K562 (cell line): ENCODE data around the gene HECW1. TPM values are rescaled to one million over a fixed set of nuclear protein-coding genes. Genes with fewer than 3 reads are reported as not detected.

Source experiments
- ATAC-seq: fragments of 200-7000 bp; cut with Tn5 transposase; 3 replicates; pipeline ENCODE4 v1.9.1; 2020; ENCODE audit warnings: moderate library complexity
- BruUV-seq: library from RNA; stranded (reverse); fragments of 400-500 nt; replicated peaks from 2 replicates; lab custom pipeline; 2021; lab: Mats Ljungman, UMichigan
- CTCF ChIA-PET: fragments of 300-600 bp; formaldehyde crosslinking; extraction: SDS; loops from one replicate; lab custom pipeline; 2021; ENCODE audit warnings: low intra/inter-chr PET ratio; lab: Yijun Ruan, JAX
- POLR2A ChIA-PET: fragments of 300-600, 350-650 bp; sonication (Branson Sonifier 250); formaldehyde crosslinking; extraction: SDS; loops from one replicate; lab custom pipeline; 2021; ENCODE audit warnings: antibody characterized with exemption, inconsistent platforms; lab: Yijun Ruan, JAX
- DNase-seq, 4 experiments: peaks; one replicate each; pipeline versions ENCODE4 v3.0.0 to v3.0.0-alpha.2; 2011 to 2018; ENCODE audit warnings: low spot score in 3 of 4, mixed read lengths in 3 of 4; ENCODE audit errors: extremely low read depth in 1 of 4
- FAIRE-seq: peaks from 2 replicates; lab custom pipeline; 2011; peaks lifted over from hg19 to GRCh38; lab: Jason Lieb, UNC
- H2AFZ ChIP-seq: 2 replicates; pipeline ENCODE4 v1.6.0; 2011; ENCODE audit warnings: low read depth, low read length, control low read depth, inconsistent platforms
- H3K27ac ChIP-seq: fragments of 200-600 bp; 3 replicates; pipeline ENCODE4 v1.8.0; 2011; ENCODE audit warnings: low read depth, mild to moderate bottlenecking, control low read depth, inconsistent platforms, low read length, moderate library complexity, mixed read lengths; ENCODE audit errors: extremely low read depth
- H3K27me3 ChIP-seq, 2 experiments: fragments of 300-600 bp in 1 of 2; 2 replicates in 1 of 2; 3 replicates in 1 of 2; pipeline versions ENCODE4 v1.6.0 to v1.8.0; 2011; ENCODE audit warnings: inconsistent platforms in 2 of 2, low read length in 2 of 2, mild to moderate bottlenecking in 1 of 2, mixed read lengths in 1 of 2, moderate library complexity in 1 of 2; ENCODE audit not compliant: control insufficient read depth in 2 of 2, insufficient read depth in 2 of 2
- H3K36me3 ChIP-seq: fragments of 300-600 bp; 3 replicates; pipeline ENCODE4 v1.8.0; 2011; ENCODE audit warnings: mild to moderate bottlenecking, low read length, inconsistent platforms; ENCODE audit not compliant: control insufficient read depth, insufficient read depth
- H3K4me1 ChIP-seq, 2 experiments: fragments of 200-600 bp in 1 of 2; replicated peaks in 1 of 2; 2 replicates in 1 of 2; 3 replicates in 1 of 2; pipeline versions ENCODE4 v1.5.1 to v1.8.0; 2011; ENCODE audit warnings: inconsistent platforms in 2 of 2, low read length in 2 of 2, mild to moderate bottlenecking in 1 of 2, mixed read lengths in 1 of 2, moderate library complexity in 1 of 2; ENCODE audit not compliant: control insufficient read depth in 2 of 2, insufficient read depth in 2 of 2
- H3K4me2 ChIP-seq: 2 replicates; pipeline ENCODE4 v1.6.1; 2011; ENCODE audit warnings: low read length, control low read depth, inconsistent platforms, mixed read lengths; ENCODE audit not compliant: insufficient read depth
- H3K4me3 ChIP-seq: fragments of 200-600 bp; sonication (generic), shearing (Covaris generic); 2 replicates; pipeline ENCODE4 v1.5.1; 2016; ENCODE audit warnings: control low read depth, inconsistent platforms
- H3K79me2 ChIP-seq: fragments of 200-600 bp; 3 replicates; pipeline ENCODE4 v1.8.0; 2011; ENCODE audit warnings: low read length, inconsistent platforms; ENCODE audit not compliant: control insufficient read depth, insufficient read depth
- H3K9ac ChIP-seq, 2 experiments: 2 replicates each; pipeline versions ENCODE4 v1.6.0 to v1.6.1; 2011; ENCODE audit warnings: low read depth in 2 of 2, low read length in 2 of 2, control low read depth in 1 of 2, inconsistent platforms in 1 of 2, mild to moderate bottlenecking in 1 of 2, mixed read lengths in 1 of 2; ENCODE audit not compliant: insufficient read depth in 1 of 2
- H3K9me1 ChIP-seq: one replicate; pipeline ENCODE4 v1.6.0; 2011; ENCODE audit warnings: inconsistent platforms, mild to moderate bottlenecking, low read length, moderate library complexity; ENCODE audit not compliant: control insufficient read depth, insufficient read depth
- H3K9me3 ChIP-seq: replicated peaks from 2 replicates; pipeline ENCODE4 v1.5.1; 2011; ENCODE audit warnings: low read depth, low read length, inconsistent platforms; ENCODE audit not compliant: control insufficient read depth, insufficient read depth
- H4K20me1 ChIP-seq: replicated peaks from 2 replicates; pipeline ENCODE4 v1.6.1; 2011; ENCODE audit warnings: low read length, inconsistent platforms, mixed read lengths; ENCODE audit not compliant: control insufficient read depth, insufficient read depth
- ARNT ChIP-seq, 2 experiments: fragments of 450-650 bp; IDR thresholded peaks; 2 replicates each; pipeline ENCODE4 v1.6.1; 2016; ENCODE audit warnings: mild to moderate bottlenecking in 1 of 2
- ASH1L ChIP-seq: fragments of 450-650 bp; IDR thresholded peaks from 2 replicates; pipeline ENCODE4 v1.6.1; 2018; ENCODE audit warnings: borderline replicate concordance, mild to moderate bottlenecking, low read depth; ENCODE audit not compliant: partially characterized antibody
- ATF4 ChIP-seq: fragments of 450-650 bp; formaldehyde crosslinking; IDR thresholded peaks from 2 replicates; pipeline ENCODE4 v1.4.0; 2022; ENCODE audit warnings: mild to moderate bottlenecking, moderate library complexity
- BMI1 ChIP-seq: fragments of 150-350 bp; IDR thresholded peaks from 2 replicates; pipeline ENCODE4 v1.6.1; 2014; ENCODE audit warnings: low read length
- CBFA2T2 ChIP-seq: fragments of 450-650 bp; conservative IDR thresholded peaks from 2 replicates; pipeline ENCODE4 v1.6.1; 2017; ENCODE audit warnings: mild to moderate bottlenecking
- GATA2 ChIP-seq: sonication (generic); formaldehyde crosslinking; IDR thresholded peaks from 2 replicates; pipeline ENCODE4 v1.4.0; 2020; ENCODE audit warnings: mild to moderate bottlenecking, missing genetic modification reagents
- GMEB1 ChIP-seq: fragments of 250-450 bp; sonication (Bioruptor Pico); IDR thresholded peaks from 2 replicates; pipeline ENCODE4 v1.4.0; 2020; ENCODE audit warnings: mild to moderate bottlenecking
- KAT7 ChIP-seq: sonication (generic); formaldehyde crosslinking; IDR thresholded peaks from 2 replicates; pipeline ENCODE4 v1.8.0; 2022; ENCODE audit warnings: missing genetic modification reagents, mild to moderate bottlenecking, borderline replicate concordance
- KLF13 ChIP-seq: fragments of 450-650 bp; IDR thresholded peaks from 2 replicates; pipeline ENCODE4 v1.6.1; 2016; ENCODE audit warnings: missing genetic modification characterization, low read depth, mild to moderate bottlenecking, missing compliant biosample characterization, moderate library complexity, borderline replicate concordance
- MBD2 ChIP-seq: sonication (generic); IDR thresholded peaks from 2 replicates; pipeline ENCODE4 v1.6.1; 2016; ENCODE audit warnings: low read depth, borderline replicate concordance
- MCM3 ChIP-seq: fragments of 450-650 bp; IDR thresholded peaks from 2 replicates; pipeline ENCODE4 v1.6.1; 2016
- MLX ChIP-seq, 2 experiments: fragments of 450-650 bp in 1 of 2; sonication (generic) in 1 of 2; formaldehyde crosslinking; conservative IDR thresholded peaks; 2 replicates each; pipeline versions ENCODE4 v1.4.0 to v1.8.1; 2020 to 2022; ENCODE audit warnings: mild to moderate bottlenecking in 1 of 2, missing genetic modification reagents in 1 of 2
- NR3C1 ChIP-seq: sonication (generic); formaldehyde crosslinking; IDR thresholded peaks from 2 replicates; pipeline ENCODE4 v1.8.1; 2022; ENCODE audit warnings: missing genetic modification reagents
- RBM34 ChIP-seq: fragments of 200-400 bp; formaldehyde crosslinking; IDR thresholded peaks from 2 replicates; pipeline ENCODE4 v1.6.1; 2018; ENCODE audit warnings: low read length, borderline replicate concordance; ENCODE audit not compliant: insufficient read depth
- YBX1 ChIP-seq: fragments of 450-650 bp; IDR thresholded peaks from 2 replicates; pipeline ENCODE4 v1.7.1; 2016; ENCODE audit warnings: mild to moderate bottlenecking
- ZNF695 ChIP-seq: fragments of 450-650 bp; formaldehyde crosslinking; IDR thresholded peaks from 2 replicates; pipeline ENCODE4 v1.4.0; 2020; ENCODE audit warnings: mild to moderate bottlenecking, moderate library complexity
- WGBS: fragments of 100-300 bp; shearing (Covaris generic); methylation state at CpG from one replicate; pipeline ENCODE4 v1.1.6; 2016; ENCODE audit warnings: low coverage, mixed read lengths; ENCODE audit not compliant: insufficient coverage; ENCODE audit errors: missing lambda C conversion rate; 5-methylcytosine and 5-hydroxymethylcytosine counted together
- in situ Hi-C: fragments of 300-500 bp; cut with MboI; formaldehyde crosslinking; loops from 4 replicates; pipeline ENCODE4 v1.15.0; 2018; ENCODE audit warnings: inconsistent platforms, mixed read lengths
- intact Hi-C: fragments of 100-400 bp; cut with micrococcal nuclease; formaldehyde crosslinking; loops from 2 replicates; pipeline ENCODE4 v1.14.2; 2022
- polyA plus RNA-seq, 8 experiments: library from polyadenylated mRNA; depleted of rRNA in 4 of 8; stranded (reverse) in 5 of 8; unstranded in 3 of 8; fragments of >200 nt; fragmentation: Nextera tagmentation in 2 of 8; fragmentation: Illumina TruSeq in 1 of 8; extraction: Ambion mirVana in 2 of 8; extraction: Trizol in 1 of 8; gene quantifications; 2 replicates each; pipeline versions ENCODE4 v1.2.1 to v1.2.3, GENCODE V29; 2011 to 2014; ENCODE audit warnings: inconsistent platforms in 1 of 8, missing spikeins in 1 of 8
- total RNA-seq, 7 experiments: library from RNA; depleted of rRNA in 6 of 7; stranded (reverse); fragments of >200 nt in 6 of 7; fragmentation: Illumina TruSeq in 2 of 7; extraction: Trizol in 2 of 7; gene quantifications; 2 replicates each; pipeline versions ENCODE4 v1.2.1 to v1.2.3, GENCODE V29; 2011 to 2021; ENCODE audit warnings: low replicate concordance in 1 of 7

HECW1 gene
- total and polyA plus RNA-seq, 9 of the 15 experiments (the other 6 are each of a cell fraction or from before 2014, with no cell fraction given) = 0.07 to 0.31 (median 0.13) TPM; not detected in 4

GRCh38 chr7:43083106-43083505, 29.3 kb upstream of the HECW1 start:
- Histone ChIP-seq H3K9me3 (no peaks in the 10 kb centered on the region), H3K79me2 (no peaks in the 10 kb centered on the region), H2AFZ (no peak overlapping the region), H3K4me3 (no peak overlapping the region), H3K4me1 (peaks cover 0 to under 1% of the 10 kb centered on the region in 2 experiments; a peak in 1 of 5 replicates), H3K9me1 (no peaks in the 10 kb centered on the region), H3K4me2 (no peak overlapping the region), H4K20me1 (no peaks in the 10 kb centered on the region), H3K9ac (no peak overlapping the region), H3K36me3 (no peaks in the 10 kb centered on the region), H3K27ac (no peak overlapping the region), H3K27me3 (no peaks in the 10 kb centered on the region)
- FAIRE-seq = no peak
- DNase-seq = no peak
- intact Hi-C loops = no loop called here
- TF ChIP-seq GATA2 (CRISPR knock-in tag) = no peak
- TF ChIP-seq ARNT (IDR thresholded peaks at IDR 0.05) = no peak
- TF ChIP-seq KAT7 (CRISPR knock-in tag) = no peak
- no peak for TF ChIP-seq ZNF695 (CRISPR knock-in tag)
- TF ChIP-seq MBD2 = no peak
- no peak for TF ChIP-seq RBM34
- no peak for TF ChIP-seq BMI1
- TF ChIP-seq CBFA2T2 = no peak
- TF ChIP-seq NR3C1 (CRISPR knock-in tag) = no peak
- TF ChIP-seq ATF4 = no peak
- TF ChIP-seq YBX1 = no peak
- no peak for TF ChIP-seq MCM3
- no peak for TF ChIP-seq GMEB1 (CRISPR knock-in tag)
- TF ChIP-seq ASH1L = no peak
- TF ChIP-seq MLX (CRISPR knock-in tag; conservative IDR thresholded peaks at IDR 0.05) = no peak
- no peak for TF ChIP-seq KLF13 (tag)
- ChIA-PET CTCF (no interaction called here), POLR2A (no interaction called here)
- ATAC-seq = no peak
- in situ Hi-C loops = no loop called here
- BruUV-seq = no TSS peak
- 47% methylated on average over 2 of the region's 2 CpGs for WGBS
